HG02642 (cell line): ENCODE results near the gene ADAM19.
"Not testable (repeated sequence)": the region's sequence is repeated elsewhere in the genome, so short reads cannot be mapped to it uniquely, and the experiment has no call there.

Experiments used
- ATAC-seq: cut with Tn5 transposase; IDR thresholded peaks from one replicate; pipeline ENCODE4 v1.9.1; 2021; ENCODE audit warnings: mild to moderate bottlenecking; ENCODE audit not compliant: unreplicated experiment, poor library complexity

Gene ADAM19

GRCh38 chr5:157497875-157498611 is 77.5 kb downstream of the ADAM19 start:
- no peak for ATAC-seq

- no peak for ATAC-seq
Observed at GRCh38 chr5:157496864-157497263, 78.7 kb downstream of the ADAM19 start.

- no peak for ATAC-seq
Observed at GRCh38 chr5:157494178-157494832, 81.3 kb downstream of the ADAM19 start.

- ATAC-seq, result no peak
Observed at GRCh38 chr5:157492886-157493285, 82.7 kb downstream of the ADAM19 start.

GRCh38 chr5:157491471-157491995 is 84.0 kb downstream of the ADAM19 start:
- no peak for ATAC-seq

GRCh38 chr5:157487358-157487757 is 88.2 kb downstream of the ADAM19 start:
- ATAC-seq, result no peak

GRCh38 chr5:157486861-157487260 is 88.7 kb downstream of the ADAM19 start:
- ATAC-seq, result peak; percentile 37

- peak; percentile 57 for ATAC-seq
Observed at GRCh38 chr5:157486221-157486681, 89.3 kb downstream of the ADAM19 start.

- ATAC-seq, result peak; percentile 48
Observed at GRCh38 chr5:157485811-157486210, 89.8 kb downstream of the ADAM19 start.

- no peak for ATAC-seq
Observed at GRCh38 chr5:157485340-157485739, 90.2 kb downstream of the ADAM19 start.

- no peak for ATAC-seq
Observed at GRCh38 chr5:157484768-157485167, 90.8 kb downstream of the ADAM19 start.

GRCh38 chr5:157482702-157483101 is 92.9 kb downstream of the ADAM19 start:
- not testable (repeated sequence) for ATAC-seq

GRCh38 chr5:157481666-157482065 is 93.9 kb downstream of the ADAM19 start:
- ATAC-seq, result no peak

GRCh38 chr5:157481265-157481664 is 94.3 kb downstream of the ADAM19 start:
- ATAC-seq, result no peak

GRCh38 chr5:157479612-157480510 is 95.7 kb downstream of the ADAM19 start:
- ATAC-seq, result no peak

- ATAC-seq, result no peak
Observed at GRCh38 chr5:157479166-157479565, 96.4 kb downstream of the ADAM19 start.

- ATAC-seq, result no peak
Observed at GRCh38 chr5:157478726-157479125, 96.8 kb downstream of the ADAM19 start.

GRCh38 chr5:157477814-157478494 is 97.6 kb downstream of the ADAM19 start:
- no peak for ATAC-seq

- peak; percentile 59 for ATAC-seq
Observed at GRCh38 chr5:157476702-157477408, 98.7 kb downstream of the ADAM19 start.
